SU-DHL-6 (cell line): ENCODE data around the gene FER1L5.

Experiments used
- H2AFZ ChIP-seq: fragments of 200-600 bp; sonication (generic); 2 replicates; pipeline ENCODE4 v1.6.1; 2014; ENCODE audit warnings: low read depth, mild to moderate bottlenecking, moderate library complexity, mixed read lengths, antibody characterized with exemption, low read length; ENCODE audit not compliant: severe bottlenecking
- H3F3A ChIP-seq: fragments of 200-600 bp; shearing (Covaris generic); 2 replicates; pipeline ENCODE4 v1.6.0; 2016; ENCODE audit warnings: antibody characterized with exemption, mild to moderate bottlenecking; ENCODE audit not compliant: insufficient read depth
- H3K27ac ChIP-seq: fragments of 200-600 bp; sonication (generic); 2 replicates; pipeline ENCODE4 v1.5.1; 2016; ENCODE audit warnings: low read depth, mild to moderate bottlenecking, low read length, moderate library complexity, mixed read lengths
- H3K27me3 ChIP-seq: fragments of 200-600 bp; sonication (generic), shearing (Covaris generic); 2 replicates; pipeline ENCODE4 v1.6.0; 2014; ENCODE audit warnings: mild to moderate bottlenecking, low read length
- H3K36me3 ChIP-seq: fragments of 200-600 bp; sonication (generic); 2 replicates; pipeline ENCODE4 v1.6.1; 2014; ENCODE audit warnings: mild to moderate bottlenecking, low read length, mixed read lengths
- H3K4me2 ChIP-seq: fragments of 300-600, 200-600 bp; shearing (Covaris generic), sonication (generic); 2 replicates; pipeline ENCODE4 v1.6.0; 2014; ENCODE audit warnings: low read length, low read depth, mild to moderate bottlenecking; ENCODE audit not compliant: poor library complexity, severe bottlenecking
- H3K4me3 ChIP-seq: fragments of 200-600 bp; sonication (generic); 2 replicates; pipeline ENCODE4 v1.5.1; 2014; ENCODE audit warnings: antibody characterized with exemption, low read length, mild to moderate bottlenecking, mixed read lengths; ENCODE audit not compliant: insufficient read depth, poor library complexity, severe bottlenecking
- H3K79me2 ChIP-seq: fragments of 200-600 bp; sonication (generic); 2 replicates; pipeline ENCODE4 v1.6.1; 2014; ENCODE audit warnings: mild to moderate bottlenecking, low read length, moderate library complexity; ENCODE audit not compliant: insufficient read depth
- H3K9ac ChIP-seq: fragments of 200-600 bp; sonication (generic); 2 replicates; pipeline ENCODE4 v1.7.0; 2014; ENCODE audit warnings: mild to moderate bottlenecking, low read length
- H3K9me2 ChIP-seq: fragments of 200-600 bp; sonication (generic); replicated peaks from 2 replicates; pipeline ENCODE4 v1.6.1; 2014; ENCODE audit warnings: low read length; ENCODE audit not compliant: insufficient read depth
- H3K9me3 ChIP-seq: fragments of 200-600 bp; sonication (generic); 2 replicates; pipeline ENCODE4 v1.6.1; 2014; ENCODE audit warnings: low read length, mixed read lengths; ENCODE audit not compliant: insufficient read depth
- H4K20me1 ChIP-seq: fragments of 200-600 bp; sonication (generic); 2 replicates; pipeline ENCODE4 v1.6.1; 2014; ENCODE audit warnings: low read depth, mild to moderate bottlenecking, antibody characterized with exemption, low read length, moderate library complexity, mixed read lengths
- EZH2phosphoT487 ChIP-seq: fragments of 200-600 bp; sonication (generic), shearing (Covaris generic); conservative IDR thresholded peaks from 2 replicates; pipeline ENCODE4 v1.6.1; 2018; ENCODE audit warnings: mild to moderate bottlenecking, antibody characterized with exemption, low read length, moderate library complexity, mixed read lengths
- TF ChIP-seq, protein P1 (sequence below): fragments of 200-600 bp; sonication (generic); IDR thresholded peaks from one replicate; pipeline ENCODE4 v1.5.1; 2017; ENCODE audit warnings: antibody characterized with exemption, mild to moderate bottlenecking, low read length, moderate library complexity; ENCODE audit not compliant: insufficient read depth, poor library complexity, severe bottlenecking

Gene FER1L5

DNA sequence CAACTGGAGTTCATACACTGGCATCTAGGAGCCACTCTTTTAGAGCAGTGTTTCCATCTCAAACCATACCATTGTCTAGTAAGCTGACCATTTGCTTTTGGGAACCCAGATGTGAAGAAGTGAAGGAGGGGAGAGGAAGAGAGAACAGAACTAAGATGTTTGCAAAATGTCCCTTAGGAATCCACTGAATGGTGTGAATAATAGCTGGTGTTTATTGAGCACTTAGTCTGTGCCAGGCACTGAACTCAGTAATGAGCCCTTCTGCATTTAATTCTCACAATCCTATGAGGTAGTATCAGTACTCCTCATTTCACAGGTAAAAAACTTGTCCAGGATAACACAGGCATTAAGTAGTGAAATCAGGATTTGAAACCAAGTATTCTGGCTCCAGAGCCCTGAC lies 73.8 kb downstream of the FER1L5 start:
- no peak overlapping the region for H3K4me3 ChIP-seq
- no peak overlapping the region for H3K4me2 ChIP-seq
- H3K79me2 ChIP-seq = no peaks in the 10 kb centered on the region
- no peaks in the 10 kb centered on the region; the same call in 1 of the 2 replicates for H3K36me3 ChIP-seq
- no peaks in the 10 kb centered on the region for H3K27me3 ChIP-seq
- H3F3A ChIP-seq = no peaks in the 10 kb centered on the region
- H3K9ac ChIP-seq = no peak overlapping the region
- no peaks in the 10 kb centered on the region for H4K20me1 ChIP-seq
- no peaks in the 10 kb centered on the region for H3K9me2 ChIP-seq
- H3K9me3 ChIP-seq = no peaks in the 10 kb centered on the region
- H2AFZ ChIP-seq = no peak overlapping the region
- TF ChIP-seq EZH2phosphoT487 = no peak
- TF ChIP-seq, protein P1, sequence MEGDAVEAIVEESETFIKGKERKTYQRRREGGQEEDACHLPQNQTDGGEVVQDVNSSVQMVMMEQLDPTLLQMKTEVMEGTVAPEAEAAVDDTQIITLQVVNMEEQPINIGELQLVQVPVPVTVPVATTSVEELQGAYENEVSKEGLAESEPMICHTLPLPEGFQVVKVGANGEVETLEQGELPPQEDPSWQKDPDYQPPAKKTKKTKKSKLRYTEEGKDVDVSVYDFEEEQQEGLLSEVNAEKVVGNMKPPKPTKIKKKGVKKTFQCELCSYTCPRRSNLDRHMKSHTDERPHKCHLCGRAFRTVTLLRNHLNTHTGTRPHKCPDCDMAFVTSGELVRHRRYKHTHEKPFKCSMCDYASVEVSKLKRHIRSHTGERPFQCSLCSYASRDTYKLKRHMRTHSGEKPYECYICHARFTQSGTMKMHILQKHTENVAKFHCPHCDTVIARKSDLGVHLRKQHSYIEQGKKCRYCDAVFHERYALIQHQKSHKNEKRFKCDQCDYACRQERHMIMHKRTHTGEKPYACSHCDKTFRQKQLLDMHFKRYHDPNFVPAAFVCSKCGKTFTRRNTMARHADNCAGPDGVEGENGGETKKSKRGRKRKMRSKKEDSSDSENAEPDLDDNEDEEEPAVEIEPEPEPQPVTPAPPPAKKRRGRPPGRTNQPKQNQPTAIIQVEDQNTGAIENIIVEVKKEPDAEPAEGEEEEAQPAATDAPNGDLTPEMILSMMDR = no peak
- no peak overlapping the region for H3K27ac ChIP-seq

DNA sequence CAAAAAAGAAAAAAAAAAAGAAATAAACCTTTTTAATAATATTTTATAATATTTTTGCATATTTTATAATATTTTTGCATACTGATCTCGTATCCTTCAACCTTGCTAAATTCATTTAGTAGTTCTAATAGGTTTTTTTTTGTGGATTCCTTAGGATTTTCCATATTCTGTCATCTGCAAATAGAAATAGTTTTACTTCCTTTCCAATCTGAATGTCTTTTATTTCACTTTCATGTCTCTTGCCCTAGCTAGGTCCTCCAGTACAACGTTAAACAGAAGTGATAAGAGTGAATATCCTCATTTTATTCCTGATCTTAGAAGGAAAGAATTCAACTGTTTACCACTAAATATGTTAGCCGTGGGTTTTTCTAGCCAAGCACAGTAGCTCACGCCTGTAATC lies 83.6 kb downstream of the FER1L5 start:
- H3K4me2 ChIP-seq = no peak overlapping the region
- TF ChIP-seq, protein P1 = no peak
- TF ChIP-seq EZH2phosphoT487 = no peak
- H3K36me3 ChIP-seq = peaks cover 4% of the 10 kb centered on the region; the same call in 1 of the 2 replicates
- no peaks in the 10 kb centered on the region for H3F3A ChIP-seq
- no peaks in the 10 kb centered on the region for H3K27me3 ChIP-seq
- H3K4me3 ChIP-seq = no peak overlapping the region
- H3K27ac ChIP-seq = no peak overlapping the region
- no peaks in the 10 kb centered on the region for H3K9me3 ChIP-seq
- no peaks in the 10 kb centered on the region for H3K9me2 ChIP-seq
- no peak overlapping the region for H2AFZ ChIP-seq
- H3K9ac ChIP-seq = no peak overlapping the region
- H3K79me2 ChIP-seq = no peaks in the 10 kb centered on the region
- no peaks in the 10 kb centered on the region for H4K20me1 ChIP-seq

DNA sequence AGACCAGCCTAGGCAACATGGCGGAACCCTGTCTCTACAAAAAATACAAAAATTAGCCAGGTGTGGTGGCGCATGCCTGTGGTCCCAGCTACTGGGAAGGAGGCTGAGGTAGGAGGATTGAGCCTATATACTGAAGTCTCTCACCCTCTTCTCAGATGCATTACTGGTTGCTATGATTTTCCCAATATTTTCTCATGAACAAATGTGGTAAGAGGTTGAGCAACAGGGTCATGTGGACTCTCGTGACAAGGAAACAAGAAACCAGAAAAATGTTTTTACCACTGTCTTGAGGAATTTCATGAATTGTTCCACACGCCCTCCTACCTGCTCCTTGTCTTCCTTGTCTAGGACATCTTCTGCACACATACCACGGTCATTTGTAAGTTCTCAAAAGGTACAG lies 84.9 kb downstream of the FER1L5 start:
- TF ChIP-seq, protein P1 = no peak
- no peak for TF ChIP-seq EZH2phosphoT487
- Histone ChIP-seq H3K79me2 (no peaks in the 10 kb centered on the region), H3K36me3 (peaks cover 4% of the 10 kb centered on the region; the same call in 1 of the 2 replicates)

More for the DNA sequence above, 84.9 kb downstream of the FER1L5 start:
- H3F3A ChIP-seq = no peaks in the 10 kb centered on the region
- H3K4me2 ChIP-seq = no peak overlapping the region
- H3K27ac ChIP-seq = no peak overlapping the region
- no peaks in the 10 kb centered on the region for H3K9me2 ChIP-seq
- no peaks in the 10 kb centered on the region for H3K27me3 ChIP-seq
- no peaks in the 10 kb centered on the region for H3K9me3 ChIP-seq
- no peak overlapping the region for H3K4me3 ChIP-seq
- H3K9ac ChIP-seq = no peak overlapping the region
- H2AFZ ChIP-seq = no peak overlapping the region
- H4K20me1 ChIP-seq = no peaks in the 10 kb centered on the region
